SU-DHL-6 (cell line): Measurements from ENCODE around the gene CENPX.
A peak's percentile ranks its signal among the peaks of the same experiment; 100 is the strongest.

Experiments
- H2AFZ ChIP-seq: fragments of 200-600 bp; sonication (generic); 2 replicates; pipeline ENCODE4 v1.6.1; 2014; ENCODE audit warnings: low read depth, mild to moderate bottlenecking, moderate library complexity, mixed read lengths, antibody characterized with exemption, low read length; ENCODE audit not compliant: severe bottlenecking
- H3F3A ChIP-seq: fragments of 200-600 bp; shearing (Covaris generic); 2 replicates; pipeline ENCODE4 v1.6.0; 2016; ENCODE audit warnings: antibody characterized with exemption, mild to moderate bottlenecking; ENCODE audit not compliant: insufficient read depth
- H3K27ac ChIP-seq: fragments of 200-600 bp; sonication (generic); 2 replicates; pipeline ENCODE4 v1.5.1; 2016; ENCODE audit warnings: low read depth, mild to moderate bottlenecking, low read length, moderate library complexity, mixed read lengths
- H3K27me3 ChIP-seq: fragments of 200-600 bp; sonication (generic), shearing (Covaris generic); 2 replicates; pipeline ENCODE4 v1.6.0; 2014; ENCODE audit warnings: mild to moderate bottlenecking, low read length
- H3K36me3 ChIP-seq: fragments of 200-600 bp; sonication (generic); 2 replicates; pipeline ENCODE4 v1.6.1; 2014; ENCODE audit warnings: mild to moderate bottlenecking, low read length, mixed read lengths
- H3K4me2 ChIP-seq: fragments of 300-600, 200-600 bp; shearing (Covaris generic), sonication (generic); 2 replicates; pipeline ENCODE4 v1.6.0; 2014; ENCODE audit warnings: low read length, low read depth, mild to moderate bottlenecking; ENCODE audit not compliant: poor library complexity, severe bottlenecking
- H3K4me3 ChIP-seq: fragments of 200-600 bp; sonication (generic); 2 replicates; pipeline ENCODE4 v1.5.1; 2014; ENCODE audit warnings: antibody characterized with exemption, low read length, mild to moderate bottlenecking, mixed read lengths; ENCODE audit not compliant: insufficient read depth, poor library complexity, severe bottlenecking
- H3K79me2 ChIP-seq: fragments of 200-600 bp; sonication (generic); 2 replicates; pipeline ENCODE4 v1.6.1; 2014; ENCODE audit warnings: mild to moderate bottlenecking, low read length, moderate library complexity; ENCODE audit not compliant: insufficient read depth
- H3K9ac ChIP-seq: fragments of 200-600 bp; sonication (generic); 2 replicates; pipeline ENCODE4 v1.7.0; 2014; ENCODE audit warnings: mild to moderate bottlenecking, low read length
- H3K9me2 ChIP-seq: fragments of 200-600 bp; sonication (generic); replicated peaks from 2 replicates; pipeline ENCODE4 v1.6.1; 2014; ENCODE audit warnings: low read length; ENCODE audit not compliant: insufficient read depth
- H3K9me3 ChIP-seq: fragments of 200-600 bp; sonication (generic); 2 replicates; pipeline ENCODE4 v1.6.1; 2014; ENCODE audit warnings: low read length, mixed read lengths; ENCODE audit not compliant: insufficient read depth
- H4K20me1 ChIP-seq: fragments of 200-600 bp; sonication (generic); 2 replicates; pipeline ENCODE4 v1.6.1; 2014; ENCODE audit warnings: low read depth, mild to moderate bottlenecking, antibody characterized with exemption, low read length, moderate library complexity, mixed read lengths
- EZH2phosphoT487 ChIP-seq: fragments of 200-600 bp; sonication (generic), shearing (Covaris generic); conservative IDR thresholded peaks from 2 replicates; pipeline ENCODE4 v1.6.1; 2018; ENCODE audit warnings: mild to moderate bottlenecking, antibody characterized with exemption, low read length, moderate library complexity, mixed read lengths
- TF ChIP-seq, protein P1 (sequence below): fragments of 200-600 bp; sonication (generic); IDR thresholded peaks from one replicate; pipeline ENCODE4 v1.5.1; 2017; ENCODE audit warnings: antibody characterized with exemption, mild to moderate bottlenecking, low read length, moderate library complexity; ENCODE audit not compliant: insufficient read depth, poor library complexity, severe bottlenecking

The CENPX gene

DNA sequence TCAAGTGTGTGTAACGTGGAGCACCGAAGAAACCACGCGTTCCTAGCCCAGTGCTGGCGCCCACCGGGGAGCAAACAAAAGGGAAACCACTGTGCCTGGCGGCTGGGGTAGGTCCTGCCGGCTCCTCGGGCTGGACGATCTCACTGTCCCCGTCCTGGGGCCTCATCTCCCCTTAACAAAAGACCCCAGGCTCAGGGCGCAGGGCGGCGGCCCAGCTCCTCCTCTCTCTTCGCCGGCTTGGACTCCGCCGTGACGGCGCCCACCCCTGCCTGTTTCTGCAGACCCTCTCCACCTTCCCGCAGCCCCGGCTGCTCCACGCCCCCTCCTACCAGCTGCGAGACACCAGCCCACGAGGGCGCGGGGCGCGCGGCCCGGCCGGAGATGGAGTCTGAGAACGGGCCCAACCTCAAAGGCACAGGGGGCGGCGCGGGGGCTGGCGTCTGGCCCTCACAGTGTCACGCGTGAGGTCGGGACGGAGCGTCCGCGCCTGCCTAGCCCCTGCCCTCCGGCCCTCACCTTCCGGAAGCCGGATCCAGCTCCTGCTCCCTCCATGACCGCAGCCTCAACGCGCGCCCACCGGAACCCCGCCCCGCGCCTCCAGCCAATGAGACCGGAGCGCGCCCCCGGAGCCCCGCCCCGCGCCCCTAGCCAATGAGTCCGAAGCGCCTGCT, at the start of gene CENPX:
TSS of gene CENPX (minus strand) at position 569 of the 671 bp plus-strand sequence. CDS start at position 552, 17 bp downstream.
- TF ChIP-seq, protein P1, sequence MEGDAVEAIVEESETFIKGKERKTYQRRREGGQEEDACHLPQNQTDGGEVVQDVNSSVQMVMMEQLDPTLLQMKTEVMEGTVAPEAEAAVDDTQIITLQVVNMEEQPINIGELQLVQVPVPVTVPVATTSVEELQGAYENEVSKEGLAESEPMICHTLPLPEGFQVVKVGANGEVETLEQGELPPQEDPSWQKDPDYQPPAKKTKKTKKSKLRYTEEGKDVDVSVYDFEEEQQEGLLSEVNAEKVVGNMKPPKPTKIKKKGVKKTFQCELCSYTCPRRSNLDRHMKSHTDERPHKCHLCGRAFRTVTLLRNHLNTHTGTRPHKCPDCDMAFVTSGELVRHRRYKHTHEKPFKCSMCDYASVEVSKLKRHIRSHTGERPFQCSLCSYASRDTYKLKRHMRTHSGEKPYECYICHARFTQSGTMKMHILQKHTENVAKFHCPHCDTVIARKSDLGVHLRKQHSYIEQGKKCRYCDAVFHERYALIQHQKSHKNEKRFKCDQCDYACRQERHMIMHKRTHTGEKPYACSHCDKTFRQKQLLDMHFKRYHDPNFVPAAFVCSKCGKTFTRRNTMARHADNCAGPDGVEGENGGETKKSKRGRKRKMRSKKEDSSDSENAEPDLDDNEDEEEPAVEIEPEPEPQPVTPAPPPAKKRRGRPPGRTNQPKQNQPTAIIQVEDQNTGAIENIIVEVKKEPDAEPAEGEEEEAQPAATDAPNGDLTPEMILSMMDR, result no peak
- TF ChIP-seq EZH2phosphoT487, result no peak
- Histone ChIP-seq H3K4me2 (peak within 1 kb of the TSS; percentile 89), H3F3A (0 out of 2 replicates have a peak, but pooled peaks cover 6% of the 10 kb centered on the region), H3K27ac (peak within 1 kb of the TSS; percentile 73), H3K27me3 (no peaks in the 10 kb centered on the region), H3K9me3 (no peaks in the 10 kb centered on the region), H3K4me3 (peak within 1 kb of the TSS; percentile 97), H4K20me1 (no peaks in the 10 kb centered on the region), H2AFZ (peak within 1 kb of the TSS; percentile 72), H3K79me2 (peaks cover 25% of the 10 kb centered on the region), H3K9me2 (no peaks in the 10 kb centered on the region), H3K36me3 (no peaks in the 10 kb centered on the region), H3K9ac (peak within 1 kb of the TSS; percentile 99)

DNA sequence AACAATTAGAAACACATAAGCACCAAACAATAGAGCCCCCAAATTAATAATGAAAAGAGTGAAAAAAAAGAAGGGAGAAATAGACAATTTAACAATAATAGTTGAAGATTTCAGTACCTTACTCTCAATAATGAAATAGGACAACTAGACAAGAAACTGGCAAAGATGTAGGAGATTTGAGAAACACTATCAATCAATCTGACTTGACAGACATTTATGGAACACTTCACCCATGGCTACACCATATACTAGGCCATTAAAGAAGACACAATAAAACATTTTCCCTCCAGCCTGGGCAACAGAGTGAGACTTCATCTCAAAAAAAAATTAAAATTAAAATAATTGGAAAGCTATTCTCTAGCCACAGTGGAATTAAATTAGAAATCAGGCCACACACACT, 47.9 kb upstream of the CENPX start:
- Histone ChIP-seq H3K4me3 (no peak overlapping the region), H3K36me3 (no peaks in the 10 kb centered on the region), H3K27me3 (no peaks in the 10 kb centered on the region), H2AFZ (no peak overlapping the region), H4K20me1 (no peaks in the 10 kb centered on the region), H3K9ac (no peak overlapping the region), H3K4me2 (no peak overlapping the region), H3K9me2 (no peaks in the 10 kb centered on the region), H3K79me2 (no peaks in the 10 kb centered on the region), H3K9me3 (no peaks in the 10 kb centered on the region), H3K27ac (no peak overlapping the region), H3F3A (no peaks in the 10 kb centered on the region)
- TF ChIP-seq, protein P1, result no peak
- TF ChIP-seq EZH2phosphoT487, result no peak

DNA sequence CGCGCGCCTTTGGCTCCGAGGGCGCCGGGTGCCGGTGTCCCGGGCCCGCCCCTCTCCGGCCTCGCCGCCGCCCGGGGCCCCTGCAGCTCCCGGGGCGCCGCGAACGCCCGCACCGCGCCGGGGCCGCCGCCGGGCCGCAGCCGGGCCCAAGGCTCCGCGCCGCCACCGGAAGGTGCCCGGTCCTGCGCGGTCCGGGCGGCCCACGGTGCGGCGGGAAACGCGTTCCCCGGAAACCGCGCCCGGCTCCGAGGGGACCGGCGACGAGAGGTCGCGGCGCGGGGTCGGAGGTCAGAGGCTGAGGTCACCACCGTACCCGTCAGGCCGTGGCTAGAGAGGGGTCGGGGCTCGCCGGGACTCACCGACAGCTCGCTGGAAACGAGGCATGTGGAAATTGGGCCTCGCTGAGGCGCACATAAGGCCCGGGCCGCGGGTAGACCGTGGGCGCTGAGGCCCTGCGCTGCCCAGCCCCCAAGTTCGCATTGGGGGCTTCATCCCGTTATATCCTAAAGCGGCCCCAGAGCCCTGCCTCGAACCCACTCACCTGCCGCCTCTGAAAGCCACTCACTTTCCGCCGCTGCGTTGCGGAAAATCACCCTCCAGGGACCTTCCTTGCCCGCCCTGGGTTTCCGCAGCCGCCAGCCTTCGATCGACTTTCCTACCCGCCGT, 43.1 kb upstream of the CENPX start, which contains the start of gene DUS1L:
TSS of gene DUS1L (minus strand) at position 167 of the 666 bp plus-strand sequence. CDS start 745 bp downstream, outside the sequence.
- Histone ChIP-seq H2AFZ (peak within 1 kb of the TSS; percentile 75), H3K9me3 (no peaks in the 10 kb centered on the region), H3K79me2 (peaks cover 8% of the 10 kb centered on the region; the same call in 1 of the 2 replicates), H3K4me3 (peak within 1 kb of the TSS; percentile 59), H3K36me3 (no peaks in the 10 kb centered on the region), H3K27me3 (no peaks in the 10 kb centered on the region), H4K20me1 (no peaks in the 10 kb centered on the region), H3F3A (no peaks in the 10 kb centered on the region), H3K4me2 (peak within 1 kb of the TSS; percentile 85), H3K9ac (peak within 1 kb of the TSS; percentile 92), H3K9me2 (no peaks in the 10 kb centered on the region), H3K27ac (peak within 1 kb of the TSS; percentile 39)
- no peak for TF ChIP-seq EZH2phosphoT487
- TF ChIP-seq, protein P1, result no peak
